CD4-positive, CD25-positive, alpha-beta regulatory T cell (primary cell): ENCODE measurements around the gene PCP4. TPM values are rescaled to one million over a fixed set of nuclear protein-coding genes. Genes with fewer than 3 reads are reported as not detected.

Source experiments
- ATAC-seq, 2 donors: fragments of 150-1000 bp; cut with Tn5 transposase; one replicate each; pipeline ENCODE4 v1.10.0; 2021; ENCODE audit warnings: low read depth in 2 of 2, moderate number of reproducible peaks in 2 of 2, moderate library complexity in 1 of 2
- DNase-seq, 3 donors: peaks; one replicate each; pipeline versions ENCODE4 v3.0.0 to v3.0.0-alpha.2; 2012 to 2022; ENCODE audit warnings: mixed read lengths in 1 of 3
- H3K27ac ChIP-seq: one replicate; pipeline ENCODE4 v1.7.0; 2013; ENCODE audit warnings: mild to moderate bottlenecking, low read length; ENCODE audit not compliant: insufficient read depth, poor library complexity, severe bottlenecking
- H3K27me3 ChIP-seq: one replicate; pipeline ENCODE4 v1.7.0; 2013; ENCODE audit warnings: low read length; ENCODE audit not compliant: control insufficient read depth, insufficient read depth
- H3K36me3 ChIP-seq: one replicate; pipeline ENCODE4 v1.7.0; 2013; ENCODE audit warnings: mild to moderate bottlenecking, low read length, moderate library complexity; ENCODE audit not compliant: control insufficient read depth, insufficient read depth
- H3K4me1 ChIP-seq: 2 replicates; pipeline ENCODE4 v1.7.0; 2013; ENCODE audit warnings: mild to moderate bottlenecking, low read length; ENCODE audit not compliant: insufficient read depth, control insufficient read depth, poor library complexity, severe bottlenecking
- H3K4me3 ChIP-seq: one replicate; pipeline ENCODE4 v1.7.0; 2013; ENCODE audit warnings: low read depth, mild to moderate bottlenecking, low read length, moderate library complexity
- H3K9me3 ChIP-seq, 2 experiments: 1 replicate in 1 of 2; 2 replicates in 1 of 2; pipeline ENCODE4 v1.7.0; 2013; ENCODE audit warnings: low read length in 2 of 2, mild to moderate bottlenecking in 1 of 2, moderate library complexity in 1 of 2; ENCODE audit not compliant: control insufficient read depth in 2 of 2
- H3K27ac Mint-ChIP-seq, 3 donors: one replicate each; pipeline ENCODE4 v1.8.0; 2020 to 2022; ENCODE audit warnings: mild to moderate bottlenecking in 3 of 3, mixed read lengths in 3 of 3, moderate library complexity in 2 of 3
- H3K27me3 Mint-ChIP-seq: one replicate; pipeline ENCODE4 v1.8.0; 2022; ENCODE audit warnings: mild to moderate bottlenecking, mixed read lengths
- H3K36me3 Mint-ChIP-seq: one replicate; pipeline ENCODE4 v1.8.0; 2020; ENCODE audit warnings: mixed read lengths
- H3K4me1 Mint-ChIP-seq, 4 donors: one replicate each; pipeline ENCODE4 v1.8.0; 2020 to 2022; ENCODE audit warnings: mixed read lengths in 4 of 4, mild to moderate bottlenecking in 1 of 4
- H3K4me3 Mint-ChIP-seq, 4 donors: one replicate each; pipeline ENCODE4 v1.8.0; 2020 to 2022; ENCODE audit warnings: mild to moderate bottlenecking in 4 of 4, mixed read lengths in 4 of 4, moderate library complexity in 3 of 4
- H3K9me3 Mint-ChIP-seq, 7 donors: one replicate each; pipeline ENCODE4 v1.8.0; 2020 to 2022; ENCODE audit warnings: mixed read lengths in 7 of 7, mild to moderate bottlenecking in 3 of 7, moderate library complexity in 2 of 7
- polyA plus RNA-seq, 4 donors: library from polyadenylated mRNA; unstranded; fragments of 300-500 nt; fragmentation: Illumina TruSeq; gene quantifications; one replicate each; pipeline ENCODE4 v1.2.3, GENCODE V29; 2021
- total RNA-seq: library from RNA; stranded (reverse); gene quantifications from one replicate; pipeline ENCODE4 v1.2.3, GENCODE V29; 2022

Gene PCP4
- total and polyA plus RNA-seq, 5 donors from 2014 or later: not detected

DNA sequence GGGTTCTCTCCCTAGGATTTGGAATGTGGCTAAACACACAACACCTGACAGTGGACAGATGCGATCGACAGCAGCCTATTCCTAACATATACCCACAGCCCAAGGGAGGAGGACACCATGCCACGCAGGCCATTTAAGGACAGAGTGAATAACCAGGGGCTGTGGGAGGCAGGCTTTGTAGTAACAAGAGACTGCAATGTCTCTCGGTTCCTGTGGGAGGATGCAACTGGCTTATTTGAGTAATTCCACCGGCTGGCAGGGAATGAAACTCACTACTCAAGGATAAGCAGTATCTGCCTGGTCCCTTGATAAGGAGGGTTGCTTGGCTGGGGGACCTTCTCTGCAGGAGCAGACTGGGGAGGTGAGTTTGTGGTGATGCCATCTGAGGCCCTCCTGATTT, 109.6 kb downstream of the PCP4 start:
- peaks cover 0 to 4% (median 0%) of the 10 kb centered on the region in 4 donors for H3K4me1 Mint-ChIP-seq
- no peak overlapping the region for H3K4me3 ChIP-seq
- H3K4me1 ChIP-seq: no peaks in the 10 kb centered on the region
- DNase-seq (no peak), ATAC-seq (no peak)
- H3K4me3 Mint-ChIP-seq: no peak overlapping the region
- no peaks in the 10 kb centered on the region for H3K36me3 ChIP-seq
- no peaks in the 10 kb centered on the region for H3K27me3 ChIP-seq
- H3K27ac Mint-ChIP-seq: no peak overlapping the region
- H3K9me3 ChIP-seq: peaks cover 0 to 1% of the 10 kb centered on the region in 2 experiments
- H3K9me3 Mint-ChIP-seq: peaks cover 0 to 13% (median 4%) of the 10 kb centered on the region in 7 donors
- no peak overlapping the region for H3K27ac ChIP-seq
- H3K36me3 Mint-ChIP-seq: no peaks in the 10 kb centered on the region
- no peaks in the 10 kb centered on the region for H3K27me3 Mint-ChIP-seq

Other genes starting within 250 kb of the PCP4 start
- not detected for gene IGSF5, start 122.3 kb upstream of the PCP4 start, total RNA-seq
- not detected for gene IGSF5, start 122.3 kb upstream of the PCP4 start, polyA plus RNA-seq